NT2/D1 (cell line): ENCODE results near the gene WDR20.
"Not testable (repeated sequence)": the region's sequence is repeated elsewhere in the genome, so short reads cannot be mapped to it uniquely, and the experiment has no call there.

Experiments
- SUZ12 ChIP-seq: IDR thresholded peaks from 2 replicates; pipeline ENCODE4 v1.6.1; 2011; ENCODE audit not compliant: insufficient read length, insufficient read depth; ENCODE audit errors: extremely low read depth
- YY1 ChIP-seq: IDR thresholded peaks from 2 replicates; pipeline ENCODE4 v1.6.1; 2011; ENCODE audit not compliant: insufficient read length, insufficient read depth
- ZNF274 ChIP-seq: IDR thresholded peaks from 2 replicates; pipeline ENCODE4 v1.6.1; 2011; ENCODE audit warnings: mild to moderate bottlenecking, low read depth, low read length

- not testable (repeated sequence) for TF ChIP-seq YY1, ZNF274, SUZ12
Measured at GRCh38 chr14:102172721-102173120, 33.0 kb downstream of the WDR20 start.
